Spleen (tissue), 7 donors: ENCODE results near the gene TTC28.

Source experiments
- CTCF ChIP-seq, 11 experiments: fragments of 200-600 bp in 7 of 11; fragments of 450-650 bp in 4 of 11; sonication (generic) in 4 of 11; IDR thresholded peaks in 8 of 11; conservative IDR thresholded peaks in 3 of 11; 1 replicate in 7 of 11; 2 replicates in 4 of 11; pipeline versions ENCODE4 v1.4.0 to v1.8.0; 2016 to 2021; ENCODE audit warnings: antibody characterized with exemption in 11 of 11, inconsistent platforms in 4 of 11, mild to moderate bottlenecking in 1 of 11
- POLR2A ChIP-seq, 3 donors: fragments of 450-650 bp; IDR thresholded peaks; one replicate each; pipeline ENCODE4 v1.5.1; 2017; ENCODE audit warnings: antibody characterized with exemption in 3 of 3, mild to moderate bottlenecking in 1 of 3
- POLR2AphosphoS5 ChIP-seq, 3 donors: sonication (generic); formaldehyde crosslinking; IDR thresholded peaks; one replicate each; pipeline ENCODE4 v1.5.1; 2017; ENCODE audit warnings: antibody characterized with exemption in 3 of 3
- donor health status: DM: no; HTN: no; CAD: no; lungs with moderate emphysema.
- donor health status: DM: no; HTN: no; CAD: no.
- donor health status: DM: no; HTN: no; CAD: no.

GRCh38 chr22:28006271-28006670 is 673.4 kb downstream of the TTC28 start:
- TF ChIP-seq CTCF (IDR thresholded peaks at IDR 0.05 in 8 of 11, conservative IDR thresholded peaks at IDR 0.05 in 3 of 11) (no peak), POLR2A (IDR thresholded peaks at IDR 0.05) (no peak), POLR2AphosphoS5 (IDR thresholded peaks at IDR 0.05) (no peak)
